AG10803 (cell line): ENCODE data around the gene IL34.

Experiments
- DNase-seq: peaks from one replicate; pipeline ENCODE4 v3.0.0; 2010; ENCODE audit warnings: low read depth
- H3K4me3 ChIP-seq: 2 replicates; pipeline ENCODE4 v1.5.1; 2011; ENCODE audit warnings: mild to moderate bottlenecking, low read length, control low read depth
- TF ChIP-seq, protein P1 (sequence below): conservative IDR thresholded peaks from 2 replicates; pipeline ENCODE4 v1.5.1; 2011; ENCODE audit warnings: mild to moderate bottlenecking, low read length, control low read depth, inconsistent platforms

Gene IL34

DNA sequence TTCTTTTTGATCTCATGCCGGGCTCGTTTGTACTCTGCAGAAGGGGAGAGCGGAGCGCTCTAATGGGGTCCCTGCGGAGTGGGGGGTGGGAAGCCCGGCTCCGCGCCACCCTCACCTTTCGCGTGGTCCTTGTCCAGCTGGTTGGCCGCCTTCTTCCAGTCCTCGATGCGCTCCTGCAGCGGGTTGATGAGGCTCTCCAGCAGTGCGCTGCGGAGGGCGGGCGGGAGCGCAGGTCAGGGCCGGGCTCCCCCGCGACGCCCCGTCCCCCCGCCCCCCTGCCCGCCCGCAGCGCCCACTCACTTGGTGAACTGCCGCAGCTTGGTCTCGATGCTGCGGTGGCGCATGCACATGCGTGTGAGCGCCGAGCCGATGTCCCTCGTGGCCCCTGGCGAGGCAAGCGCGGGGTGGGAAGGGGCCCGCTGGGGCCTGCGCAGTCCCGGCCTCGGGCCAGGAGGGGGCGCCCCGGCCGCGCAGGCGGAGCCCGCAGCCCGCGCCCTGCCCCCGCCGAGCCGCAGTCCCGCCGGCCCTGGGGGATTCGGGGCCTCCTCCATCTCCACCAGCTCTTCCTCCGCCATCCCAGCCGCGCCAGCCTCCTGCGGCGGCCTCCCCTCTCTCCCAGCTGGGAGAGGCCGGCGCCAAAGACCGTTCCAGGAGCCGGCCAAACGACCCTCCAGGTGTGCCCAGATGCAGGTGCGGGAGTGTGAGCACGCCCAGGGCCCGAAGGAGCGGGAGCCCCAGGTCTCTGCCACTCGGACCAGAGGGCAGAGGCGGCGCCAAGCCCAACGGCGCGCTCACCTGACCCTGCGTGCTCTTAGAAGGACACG, 33.5 kb downstream of the IL34 start:
- no peak for DNase-seq
- TF ChIP-seq, protein P1, sequence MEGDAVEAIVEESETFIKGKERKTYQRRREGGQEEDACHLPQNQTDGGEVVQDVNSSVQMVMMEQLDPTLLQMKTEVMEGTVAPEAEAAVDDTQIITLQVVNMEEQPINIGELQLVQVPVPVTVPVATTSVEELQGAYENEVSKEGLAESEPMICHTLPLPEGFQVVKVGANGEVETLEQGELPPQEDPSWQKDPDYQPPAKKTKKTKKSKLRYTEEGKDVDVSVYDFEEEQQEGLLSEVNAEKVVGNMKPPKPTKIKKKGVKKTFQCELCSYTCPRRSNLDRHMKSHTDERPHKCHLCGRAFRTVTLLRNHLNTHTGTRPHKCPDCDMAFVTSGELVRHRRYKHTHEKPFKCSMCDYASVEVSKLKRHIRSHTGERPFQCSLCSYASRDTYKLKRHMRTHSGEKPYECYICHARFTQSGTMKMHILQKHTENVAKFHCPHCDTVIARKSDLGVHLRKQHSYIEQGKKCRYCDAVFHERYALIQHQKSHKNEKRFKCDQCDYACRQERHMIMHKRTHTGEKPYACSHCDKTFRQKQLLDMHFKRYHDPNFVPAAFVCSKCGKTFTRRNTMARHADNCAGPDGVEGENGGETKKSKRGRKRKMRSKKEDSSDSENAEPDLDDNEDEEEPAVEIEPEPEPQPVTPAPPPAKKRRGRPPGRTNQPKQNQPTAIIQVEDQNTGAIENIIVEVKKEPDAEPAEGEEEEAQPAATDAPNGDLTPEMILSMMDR = no peak; the same call in 1 of the 2 replicates
- H3K4me3 ChIP-seq = no peak overlapping the region; the same call in 1 of the 2 replicates

DNA sequence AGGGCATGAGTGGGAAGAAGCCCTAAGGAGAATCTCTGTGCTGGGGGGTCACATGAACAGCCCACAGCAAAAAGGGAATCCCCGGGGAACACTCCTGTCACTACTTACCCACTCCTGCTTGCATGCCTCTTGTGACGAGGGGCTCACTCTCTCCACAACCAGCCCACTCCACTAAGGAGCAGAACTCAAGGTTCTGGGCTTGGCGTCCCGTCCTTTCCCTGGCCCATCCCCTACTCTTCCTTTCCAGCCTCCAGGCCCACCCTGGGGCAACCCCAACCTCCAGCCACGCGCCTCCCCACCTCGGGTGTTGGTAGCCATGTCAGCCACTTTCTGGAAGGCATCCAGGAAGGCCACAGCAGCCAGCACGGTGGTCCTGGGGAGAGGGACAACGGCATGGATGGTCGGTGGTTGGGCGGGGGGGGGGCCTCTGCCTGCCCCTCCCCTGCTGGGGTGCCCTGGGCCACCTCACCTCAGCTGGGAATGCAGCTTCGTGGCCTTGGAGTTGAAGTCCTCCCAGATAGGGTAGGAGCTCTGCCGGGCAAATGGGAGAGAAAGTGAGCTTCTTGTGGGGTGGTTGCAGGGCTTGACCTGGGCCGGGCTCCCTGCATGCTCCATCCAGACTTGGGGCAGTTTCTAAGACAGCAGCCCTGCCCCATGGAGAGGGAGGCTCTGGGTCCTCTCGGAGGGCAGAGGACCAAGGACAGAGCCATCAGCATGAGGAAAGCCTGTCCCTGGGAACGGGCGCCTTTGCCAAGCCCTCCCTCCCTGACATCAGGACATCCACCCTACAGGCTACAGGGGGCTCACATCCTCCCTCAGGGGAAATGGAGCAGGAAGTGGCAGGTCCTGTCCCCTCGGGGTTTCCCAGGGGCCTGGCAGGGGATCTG, 34.4 kb downstream of the IL34 start:
- TF ChIP-seq, protein P1 = no peak
- DNase-seq = no peak
- peak overlapping the region; percentile 91 for H3K4me3 ChIP-seq

DNA sequence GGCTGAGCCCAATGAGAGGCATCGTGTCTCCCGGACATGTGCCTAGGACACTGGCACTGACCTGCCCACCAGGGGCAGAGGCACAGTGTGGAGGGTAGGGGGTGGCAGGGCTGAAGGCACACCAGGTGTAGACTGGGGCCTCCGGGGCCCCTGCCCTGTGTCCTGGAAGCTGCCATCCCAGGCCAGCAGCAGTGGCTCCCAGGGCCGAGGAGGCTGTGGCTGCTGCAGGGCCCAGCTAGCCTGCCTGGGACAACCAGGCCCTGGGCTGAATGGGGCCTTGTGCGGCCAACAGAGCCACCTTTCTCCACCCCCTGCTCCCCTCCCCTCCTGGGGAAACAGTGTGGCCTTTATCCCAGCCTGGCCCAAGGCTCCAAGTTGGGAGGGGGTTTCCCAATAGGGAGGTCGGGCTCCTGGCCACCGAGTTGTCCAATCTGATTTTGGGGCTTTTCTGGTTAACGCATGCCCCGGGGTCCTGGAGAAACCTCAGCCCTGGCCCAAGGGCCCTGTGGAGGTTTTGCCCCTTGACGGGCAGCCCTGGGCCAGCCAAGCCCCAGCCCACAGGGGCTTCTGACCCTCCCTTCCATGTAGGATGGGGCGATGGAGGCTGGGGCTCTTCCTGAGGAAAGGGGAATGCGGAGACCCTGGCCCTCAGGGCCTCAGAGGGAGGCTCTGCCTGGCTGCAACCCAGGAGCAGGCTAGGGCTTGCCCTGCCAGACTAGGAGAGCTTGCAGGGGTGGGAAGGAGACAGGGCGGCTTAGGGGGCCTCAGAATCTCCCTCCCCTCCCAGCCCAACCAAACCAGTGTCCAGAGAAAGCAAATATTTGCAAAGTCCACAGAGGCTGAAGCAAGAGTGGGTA, 35.3 kb downstream of the IL34 start:
- TF ChIP-seq, protein P1 = no peak
- H3K4me3 ChIP-seq = peak overlapping the region; percentile 91
- DNase-seq = no peak

DNA sequence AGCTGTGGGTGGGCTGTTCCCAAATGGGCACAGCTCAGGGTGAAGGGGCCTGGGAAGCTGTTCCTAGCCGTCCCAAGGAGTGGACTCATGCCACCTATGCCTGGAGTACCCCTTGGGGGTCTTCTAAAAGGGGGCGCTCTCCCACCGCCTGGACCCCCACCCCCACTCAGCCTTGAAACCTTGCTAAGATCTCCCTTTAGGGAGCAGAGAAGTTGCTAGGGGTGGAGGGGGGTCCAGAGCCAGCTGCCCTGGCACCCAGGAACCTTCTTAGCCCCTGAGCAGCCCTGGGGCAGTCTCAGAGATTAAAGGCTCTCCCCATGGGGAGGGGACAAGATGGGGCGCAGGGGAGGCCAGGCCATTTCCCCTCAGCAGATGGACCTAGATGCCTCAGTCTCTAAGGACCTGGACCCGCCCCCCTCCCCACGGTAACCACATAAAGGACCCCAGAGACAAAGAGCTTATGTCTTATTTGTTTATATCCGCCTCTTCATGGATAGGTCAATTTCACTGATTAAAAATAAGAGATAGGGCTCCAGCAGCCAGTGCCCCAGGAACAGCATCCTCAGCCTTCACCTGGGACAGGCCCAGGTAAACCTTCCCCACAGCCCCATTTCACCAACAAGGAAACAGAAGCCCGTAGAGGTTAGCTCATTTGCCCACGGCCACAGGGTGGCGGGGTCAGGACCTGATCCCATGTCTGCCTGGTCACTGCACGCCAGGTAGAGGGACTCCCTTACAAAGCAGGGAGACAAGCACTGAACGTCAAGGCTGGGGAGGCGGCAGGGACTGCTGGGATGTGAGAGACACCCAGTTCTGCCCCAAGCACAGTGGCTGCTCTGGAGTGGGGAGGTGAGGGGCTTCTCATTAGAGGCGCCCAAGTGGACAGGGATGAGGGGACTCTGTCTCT, 36.1 kb downstream of the IL34 start:
- peak overlapping the region; percentile 91 for H3K4me3 ChIP-seq
- no peak for DNase-seq
- TF ChIP-seq, protein P1 = no peak

DNA sequence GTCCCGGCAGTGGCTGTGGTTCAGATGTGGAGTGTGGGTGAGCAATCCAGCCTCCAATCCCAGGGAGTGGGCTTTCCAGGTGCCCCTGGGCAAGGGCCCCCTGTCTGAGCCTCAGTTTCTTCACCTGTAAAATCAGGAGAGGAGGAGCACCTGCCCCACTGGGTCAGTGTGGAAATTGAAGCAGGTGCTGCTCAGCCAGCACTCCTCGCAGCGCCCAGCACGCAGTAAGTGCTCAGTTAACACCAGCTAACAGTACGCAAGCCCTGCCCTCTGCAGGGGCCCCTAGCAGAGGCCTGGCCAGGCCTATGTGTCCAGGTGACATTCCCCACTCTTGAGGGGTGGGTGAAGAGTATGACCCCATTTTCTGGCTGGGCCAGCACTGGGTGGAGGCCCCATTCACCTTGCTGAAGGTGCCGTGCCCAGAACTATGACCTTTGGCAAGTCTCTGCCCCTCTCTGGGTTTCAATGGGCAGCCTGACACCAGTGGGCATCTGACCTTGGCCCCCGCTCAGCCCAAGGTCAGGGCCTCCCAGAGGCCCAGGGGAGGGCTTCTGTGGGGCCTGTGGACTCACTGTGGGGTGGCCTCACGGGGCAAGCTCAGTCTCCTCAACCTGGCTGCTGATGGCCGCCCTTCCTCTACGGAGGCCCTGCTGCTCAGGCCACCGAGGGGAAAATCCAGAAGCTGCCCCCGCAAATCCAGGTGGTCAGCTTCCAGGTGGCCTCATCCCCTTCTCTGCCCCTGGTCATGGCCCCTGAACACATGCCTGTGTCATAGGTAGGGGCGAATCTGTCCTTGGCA, 37.0 kb downstream of the IL34 start:
- TF ChIP-seq, protein P1 = no peak
- no peak for DNase-seq
- H3K4me3 ChIP-seq = peak overlapping the region; percentile 91
